ENCODE results near the gene HERC2. TPM values are rescaled to one million over a fixed set of nuclear protein-coding genes. Genes with fewer than 3 reads are reported as not detected.

The HERC2 gene
- total and polyA plus RNA-seq, 2 donors (not counting 3 experiments of a cell fraction or from before 2014, with no cell fraction given): 46.1 to 83.9 TPM

DNA sequence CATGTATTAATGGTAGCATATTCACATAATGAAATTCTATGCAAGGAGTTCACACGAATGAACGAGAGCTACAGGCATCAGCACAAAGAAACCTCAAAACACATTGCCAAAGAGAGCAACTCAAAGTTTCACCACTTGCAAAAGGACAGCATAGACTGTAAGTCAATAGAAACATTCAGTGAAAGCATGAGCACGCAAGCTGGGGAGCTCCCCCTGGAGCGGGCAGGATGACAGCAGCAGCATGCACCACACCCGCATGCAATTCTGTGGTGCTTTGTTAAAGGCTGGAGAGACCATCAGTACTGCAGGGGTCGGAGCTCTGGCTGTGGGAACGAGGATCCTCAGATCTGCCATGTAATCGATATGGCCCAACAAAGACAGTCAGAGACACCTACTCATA, 241.6 kb downstream of the HERC2 start:
- Histone ChIP-seq H3K79me2 (ENCODE audit: control insufficient read depth, insufficient read depth, low read length) (no peaks in the 10 kb centered on the region), H3K9me1 (replicated peaks; ENCODE audit: control insufficient read depth, extremely low read depth, insufficient read depth, low read length) (no peaks in the 10 kb centered on the region), H3K4me2 (ENCODE audit: insufficient read depth, low read length) (no peak overlapping the region), H3K4me3 (replicated peaks in 1 of 3; ENCODE audit: insufficient read depth in 1 of 3, low read depth in 1 of 3, low read length in 3 of 3) (no peak overlapping the region), H2AFZ (ENCODE audit: low read depth, low read length) (no peak overlapping the region), H3K4me1 (ENCODE audit: control insufficient read depth, extremely low read depth, insufficient read depth, low read length) (no peaks in the 10 kb centered on the region), H3K9me3 (replicated peaks; ENCODE audit: control insufficient read depth, insufficient read depth, low read length) (no peaks in the 10 kb centered on the region), H3K36me3 (ENCODE audit: control insufficient read depth in 2 of 2, extremely low read depth in 1 of 2, insufficient read depth in 2 of 2, low read length in 2 of 2) (no peaks in the 10 kb centered on the region), H3K27ac (ENCODE audit: insufficient read depth, low read depth, low read length) (no peak overlapping the region), H3K9ac (replicated peaks; ENCODE audit: extremely low read depth, insufficient read depth, low read length) (no peak overlapping the region), H4K20me1 (replicated peaks; ENCODE audit: control insufficient read depth, extremely low read depth, insufficient read depth, low read length) (no peaks in the 10 kb centered on the region), H3K27me3 (ENCODE audit: control insufficient read depth in 2 of 2, insufficient read depth in 2 of 2, low read length in 2 of 2) (no peaks in the 10 kb centered on the region)
- TF ChIP-seq EZH2 (IDR thresholded peaks at IDR 0.05; ENCODE audit: borderline replicate concordance, low read depth, low read length, severe bottlenecking) (no peak), FOS (IDR thresholded peaks at IDR 0.05; ENCODE audit: borderline replicate concordance, insufficient read depth, low read length) (no peak), POLR2A (IDR thresholded peaks at IDR 0.05; ENCODE audit: low read depth, low read length) (no peak), POLR2AphosphoS5 (IDR thresholded peaks at IDR 0.05; ENCODE audit: insufficient read depth, low read depth, low read length) (no peak), MYC (IDR thresholded peaks at IDR 0.05; ENCODE audit: low read depth, low read length) (no peak), JUN (IDR thresholded peaks at IDR 0.05; ENCODE audit: borderline replicate concordance, insufficient read depth, insufficient read length, low read depth) (no peak), GATA2 (IDR thresholded peaks at IDR 0.05; ENCODE audit: insufficient read depth, insufficient read length, low read depth, low read length) (no peak)
- TF ChIP-seq, protein P1, sequence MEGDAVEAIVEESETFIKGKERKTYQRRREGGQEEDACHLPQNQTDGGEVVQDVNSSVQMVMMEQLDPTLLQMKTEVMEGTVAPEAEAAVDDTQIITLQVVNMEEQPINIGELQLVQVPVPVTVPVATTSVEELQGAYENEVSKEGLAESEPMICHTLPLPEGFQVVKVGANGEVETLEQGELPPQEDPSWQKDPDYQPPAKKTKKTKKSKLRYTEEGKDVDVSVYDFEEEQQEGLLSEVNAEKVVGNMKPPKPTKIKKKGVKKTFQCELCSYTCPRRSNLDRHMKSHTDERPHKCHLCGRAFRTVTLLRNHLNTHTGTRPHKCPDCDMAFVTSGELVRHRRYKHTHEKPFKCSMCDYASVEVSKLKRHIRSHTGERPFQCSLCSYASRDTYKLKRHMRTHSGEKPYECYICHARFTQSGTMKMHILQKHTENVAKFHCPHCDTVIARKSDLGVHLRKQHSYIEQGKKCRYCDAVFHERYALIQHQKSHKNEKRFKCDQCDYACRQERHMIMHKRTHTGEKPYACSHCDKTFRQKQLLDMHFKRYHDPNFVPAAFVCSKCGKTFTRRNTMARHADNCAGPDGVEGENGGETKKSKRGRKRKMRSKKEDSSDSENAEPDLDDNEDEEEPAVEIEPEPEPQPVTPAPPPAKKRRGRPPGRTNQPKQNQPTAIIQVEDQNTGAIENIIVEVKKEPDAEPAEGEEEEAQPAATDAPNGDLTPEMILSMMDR (IDR thresholded peaks at IDR 0.05; ENCODE audit: extremely low read depth in 1 of 2, insufficient read depth in 1 of 2, low read depth in 1 of 2, low read length in 2 of 2): no peak
- TF ChIP-seq, protein P2, sequence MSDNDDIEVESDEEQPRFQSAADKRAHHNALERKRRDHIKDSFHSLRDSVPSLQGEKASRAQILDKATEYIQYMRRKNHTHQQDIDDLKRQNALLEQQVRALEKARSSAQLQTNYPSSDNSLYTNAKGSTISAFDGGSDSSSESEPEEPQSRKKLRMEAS (IDR thresholded peaks at IDR 0.05; ENCODE audit: insufficient read depth, insufficient read length): no peak
- ChIA-PET POLR2A (no interaction called here), CTCF (interaction anchor here (1.1 kb wide), 1 partner anchor 46 kb away, joined by 4 read pairs; no protein-coding TSS in a partner anchor)
- DNase-seq (ENCODE audit: low read depth, low spot score): no peak
- BruUV-seq (replicated peaks): no TSS peak
- intact Hi-C loops (cut with micrococcal nuclease) (no loop called here), dilution Hi-C loops (cut with MboI; ENCODE audit: extremely low pct_ligation_motif_present, low sequenced_read_pairs) (no loop called here)
- no peak for FAIRE-seq
